Measurements from ENCODE around the gene SPTLC3.

GRCh38 chr20:13006825-13007224, 1.9 kb upstream of the SPTLC3 start:
- no peak for TF ChIP-seq CTCF (conservative IDR thresholded peaks at IDR 0.05 in 1 of 2, IDR thresholded peaks at IDR 0.05 in 1 of 2; ENCODE audit: extremely low read depth in 1 of 2, insufficient read depth in 1 of 2, low read depth in 1 of 2, low read length in 2 of 2)
- no peak for TF ChIP-seq EZH2 (IDR thresholded peaks at IDR 0.05; ENCODE audit: borderline replicate concordance, low read length)

All from mammary epithelial cell (primary cell).